Naive thymus-derived CD4-positive, alpha-beta T cell (primary cell): ENCODE data around the gene HIPK2. TPM values are rescaled to one million over a fixed set of nuclear protein-coding genes. Genes with fewer than 3 reads are reported as not detected.

Experiments
- ATAC-seq: fragments of 150-1000 bp; cut with Tn5 transposase; 2 replicates; pipeline ENCODE4 v1.10.0; 2021; ENCODE audit warnings: mild to moderate bottlenecking, moderate library complexity
- CTCF ChIA-PET: fragments of 350-600 bp; sonication (Branson Sonifier 250); formaldehyde crosslinking; loops from one replicate; lab custom pipeline; 2021; ENCODE audit warnings: antibody characterized with exemption; lab: Charles Lee
- POLR2A ChIA-PET: fragments of 350-600 bp; sonication (Branson Sonifier 250); formaldehyde crosslinking; loops from one replicate; lab custom pipeline; 2021; ENCODE audit warnings: antibody characterized with exemption, inconsistent platforms; lab: Charles Lee
- DNase-seq, 9 donors: peaks; one replicate each; pipeline versions ENCODE4 v3.0.0 to v3.0.0-alpha.2; 2020 to 2022; ENCODE audit warnings: mixed read lengths in 1 of 9
- H3K27ac ChIP-seq: one replicate; pipeline ENCODE4 v1.7.0; 2013; ENCODE audit warnings: mild to moderate bottlenecking, low read depth, low read length, moderate library complexity
- H3K27me3 ChIP-seq, 2 donors: one replicate each; pipeline ENCODE4 v1.7.0; 2013; ENCODE audit warnings: low read length in 2 of 2, mild to moderate bottlenecking in 2 of 2, moderate library complexity in 2 of 2; ENCODE audit not compliant: control insufficient read depth in 2 of 2, insufficient read depth in 2 of 2
- H3K36me3 ChIP-seq, 3 experiments: 1 replicate in 2 of 3; 2 replicates in 1 of 3; pipeline ENCODE4 v1.7.0; 2013; ENCODE audit warnings: low read length in 3 of 3, mild to moderate bottlenecking in 3 of 3, moderate library complexity in 1 of 3; ENCODE audit not compliant: insufficient read depth in 3 of 3, control insufficient read depth in 2 of 3
- H3K4me1 ChIP-seq, 2 donors: one replicate each; pipeline ENCODE4 v1.7.0; 2013; ENCODE audit warnings: low read length in 2 of 2, mild to moderate bottlenecking in 2 of 2, moderate library complexity in 1 of 2; ENCODE audit not compliant: control insufficient read depth in 2 of 2, insufficient read depth in 2 of 2
- H3K4me3 ChIP-seq: 2 replicates; pipeline ENCODE4 v1.7.0; 2013; ENCODE audit warnings: mild to moderate bottlenecking, low read length
- H3K9me3 ChIP-seq, 3 experiments: 1 replicate in 2 of 3; 2 replicates in 1 of 3; pipeline ENCODE4 v1.7.0; 2013; ENCODE audit warnings: low read length in 3 of 3; ENCODE audit not compliant: control insufficient read depth in 2 of 3
- H3K27ac Mint-ChIP-seq, 9 donors: one replicate each; pipeline ENCODE4 v1.8.0; 2020 to 2022; ENCODE audit warnings: mixed read lengths in 9 of 9, mild to moderate bottlenecking in 8 of 9, moderate library complexity in 5 of 9, inconsistent platforms in 2 of 9
- H3K27me3 Mint-ChIP-seq, 5 donors: one replicate each; pipeline ENCODE4 v1.8.0; 2021 to 2022; ENCODE audit warnings: mixed read lengths in 5 of 5, mild to moderate bottlenecking in 1 of 5
- H3K36me3 Mint-ChIP-seq, 5 donors: one replicate each; pipeline ENCODE4 v1.8.0; 2020 to 2022; ENCODE audit warnings: mixed read lengths in 5 of 5, mild to moderate bottlenecking in 3 of 5, inconsistent platforms in 1 of 5
- H3K4me1 Mint-ChIP-seq, 7 donors: one replicate each; pipeline ENCODE4 v1.8.0; 2020 to 2022; ENCODE audit warnings: mixed read lengths in 7 of 7, mild to moderate bottlenecking in 3 of 7, inconsistent platforms in 1 of 7
- H3K4me3 Mint-ChIP-seq, 10 donors: one replicate each; pipeline ENCODE4 v1.8.0; 2020 to 2022; ENCODE audit warnings: mild to moderate bottlenecking in 10 of 10, mixed read lengths in 10 of 10, moderate library complexity in 6 of 10, inconsistent platforms in 2 of 10
- H3K9me3 Mint-ChIP-seq, 11 donors: one replicate each; pipeline ENCODE4 v1.8.0; 2020 to 2022; ENCODE audit warnings: mixed read lengths in 11 of 11, mild to moderate bottlenecking in 4 of 11, inconsistent platforms in 1 of 11, moderate library complexity in 1 of 11
- intact Hi-C, 2 donors: fragments of 100-400 bp; cut with micrococcal nuclease; formaldehyde crosslinking; loops; one replicate each; pipeline ENCODE4 v1.15.1; 2023
- polyA plus RNA-seq, 2 donors: library from polyadenylated mRNA; unstranded; fragments of 300-500 nt; fragmentation: Illumina TruSeq; gene quantifications; one replicate each; pipeline ENCODE4 v1.2.3, GENCODE V29; 2021
- total RNA-seq, 6 experiments: library from RNA in 5 of 6; stranded (reverse) in 5 of 6; gene quantifications; 1 replicate in 5 of 6; 2 replicates in 1 of 6; pipeline ENCODE4 v1.2.3 and lab custom pipeline; 2021 to 2026

HIPK2 gene
- total and polyA plus RNA-seq, 7 experiments from 2014 or later, result 4.6 to 44.0 (median 36.1) TPM

DNA sequence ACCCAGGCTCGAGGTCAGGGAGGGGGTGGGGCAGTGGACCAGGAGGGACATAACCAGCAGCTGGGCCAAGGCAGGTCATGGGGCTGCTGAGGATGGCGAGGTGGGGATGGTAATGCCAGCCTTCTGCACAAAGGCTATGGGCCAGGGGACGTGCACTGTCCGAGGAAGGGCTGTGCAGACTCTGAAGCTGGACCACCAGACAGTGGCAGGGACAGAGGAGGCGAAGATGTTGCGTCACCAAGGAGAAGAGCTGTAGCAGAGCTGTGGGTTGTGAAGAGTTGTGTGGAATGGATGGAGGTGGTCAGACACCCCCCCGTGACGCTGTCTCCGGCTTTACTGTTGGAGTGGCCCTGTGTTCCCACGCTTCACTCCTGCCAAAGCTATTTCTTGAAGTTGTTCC lies 252.6 kb downstream of the HIPK2 start:
- peaks cover 2 to 14% (median 9%) of the 10 kb centered on the region in 7 donors for H3K4me1 Mint-ChIP-seq
- peak overlapping the region in 1 of 10 donors; percentile 41 for H3K4me3 Mint-ChIP-seq
- no peak overlapping the region for H3K4me3 ChIP-seq
- H3K9me3 ChIP-seq, result no peaks in the 10 kb centered on the region
- peaks cover 25 to 53% (median 43%) of the 10 kb centered on the region in 5 donors for H3K27me3 Mint-ChIP-seq
- peaks cover 0 to 10% (median 0%) of the 10 kb centered on the region in 5 donors for H3K36me3 Mint-ChIP-seq
- ATAC-seq (no peak), DNase-seq (no peak)
- intact Hi-C loops, result no loop called here
- H3K36me3 ChIP-seq, result no peaks in the 10 kb centered on the region
- no peaks in the 10 kb centered on the region for H3K4me1 ChIP-seq
- ChIA-PET POLR2A (no interaction called here), CTCF (interaction anchor here (1.3 kb wide), 1 partner anchor 25 kb away, joined by 3 read pairs; no protein-coding TSS in a partner anchor)
- H3K27me3 ChIP-seq, result peaks cover 0 to 5% of the 10 kb centered on the region in 2 donors
- peaks cover 0 to 15% (median 0%) of the 10 kb centered on the region in 11 donors for H3K9me3 Mint-ChIP-seq
- no peak overlapping the region for H3K27ac ChIP-seq
- H3K27ac Mint-ChIP-seq, result no peak overlapping the region

DNA sequence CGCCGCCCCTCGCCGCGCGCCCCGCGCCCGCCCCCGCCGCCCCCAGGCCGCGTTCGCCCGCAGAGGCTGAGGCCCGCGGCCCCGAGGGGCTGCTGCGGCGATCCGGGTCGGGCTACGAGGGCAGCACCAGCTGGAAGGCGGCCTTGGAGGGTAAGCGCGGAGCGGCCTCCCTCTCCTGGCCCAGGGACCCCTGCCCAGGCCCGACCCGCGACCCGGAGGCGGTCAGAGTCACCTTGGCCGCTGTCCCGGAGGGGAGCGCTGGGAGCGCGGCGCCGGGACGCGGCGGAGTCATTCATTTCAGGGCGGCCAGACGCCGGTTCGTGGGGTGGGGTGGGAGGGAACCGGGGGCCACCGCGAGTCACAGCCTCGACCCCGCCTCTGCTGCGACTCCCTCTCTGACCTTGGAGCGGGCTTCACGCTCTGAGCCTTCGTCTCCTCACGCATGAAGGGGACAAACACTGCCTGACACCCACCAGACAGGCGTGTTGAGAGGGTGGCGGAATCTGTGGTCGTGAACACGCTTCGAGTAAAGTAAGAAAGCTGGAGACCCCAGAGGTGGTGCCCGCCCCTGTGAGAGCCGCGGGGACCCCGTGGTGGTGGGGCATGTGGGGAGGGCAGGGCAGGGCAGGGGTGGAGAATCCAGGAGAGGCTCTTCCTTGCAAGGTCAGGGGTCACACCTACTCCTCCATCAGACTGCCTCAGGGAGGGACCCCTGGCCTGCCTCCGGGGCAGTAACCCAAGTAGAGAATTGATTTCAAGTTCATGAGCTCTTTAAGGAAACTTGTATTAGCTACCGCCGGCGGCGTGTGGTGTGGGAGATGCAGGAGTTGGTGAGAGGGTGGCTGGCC lies 253.6 kb downstream of the HIPK2 start:
- intact Hi-C loops, result no loop called here
- peaks cover 0 to 5% of the 10 kb centered on the region in 2 donors for H3K27me3 ChIP-seq
- Mint-ChIP-seq H3K27ac (no peak overlapping the region), H3K36me3 (peaks cover 0 to 10% (median 0%) of the 10 kb centered on the region in 5 donors), H3K4me3 (peak overlapping the region in 3 of 10 donors; percentile 9 to 59 (median 21)), H3K9me3 (peaks cover 0 to 15% (median 0%) of the 10 kb centered on the region in 11 donors), H3K27me3 (peaks cover 25 to 50% (median 43%) of the 10 kb centered on the region in 5 donors), H3K4me1 (peaks cover 2 to 14% (median 9%) of the 10 kb centered on the region in 7 donors)
- no peak overlapping the region for H3K4me3 ChIP-seq
- ChIA-PET POLR2A (no interaction called here), CTCF (no interaction called here)
- no peaks in the 10 kb centered on the region for H3K4me1 ChIP-seq
- no peak overlapping the region for H3K27ac ChIP-seq
- ATAC-seq, result no peak
- H3K9me3 ChIP-seq, result no peaks in the 10 kb centered on the region
- DNase-seq, result no peak
- H3K36me3 ChIP-seq, result no peaks in the 10 kb centered on the region

DNA sequence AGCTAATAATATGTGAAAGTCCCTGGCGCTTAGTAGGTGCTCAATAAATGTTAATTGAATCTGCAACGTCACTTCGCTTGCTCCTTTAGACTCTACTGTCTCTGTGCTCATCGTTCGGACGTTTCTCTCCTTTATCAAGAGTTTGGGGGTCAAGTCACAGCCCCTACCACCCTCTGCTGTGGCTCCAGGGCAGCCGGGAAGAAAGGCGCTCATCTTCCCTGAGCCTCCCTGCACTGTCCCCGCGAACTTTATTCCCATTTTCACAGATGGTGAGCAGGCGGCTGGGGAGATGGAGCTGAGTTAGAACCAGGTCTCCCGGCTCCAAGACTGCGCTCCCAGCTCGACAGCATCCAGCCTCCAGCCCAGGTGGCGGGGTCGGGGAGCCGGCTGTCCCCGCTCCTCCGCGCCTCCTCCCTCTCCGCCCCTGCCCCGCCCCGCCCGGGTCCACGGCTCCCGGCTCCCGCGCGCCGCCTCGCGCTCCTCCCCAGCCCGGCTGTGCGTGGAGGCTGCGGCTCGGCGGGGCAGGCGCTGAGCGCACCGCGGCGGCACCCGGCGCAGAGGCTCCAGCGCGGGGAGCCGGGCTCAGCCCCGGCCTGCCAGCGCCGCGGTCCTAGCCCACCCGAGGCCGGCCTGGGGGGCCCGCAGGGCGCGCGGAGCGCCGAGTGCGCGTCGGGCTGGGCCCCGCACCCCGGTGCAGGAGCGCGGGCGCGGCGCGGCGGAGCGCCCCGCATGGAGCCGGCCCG lies 254.4 kb downstream of the HIPK2 start, which contains the start of gene CLEC2L:
CLEC2L (plus strand) TSS at position 487 of the 743 bp plus-strand sequence; CDS start at position 730, 243 bp downstream.
- Histone ChIP-seq H3K36me3 (no peaks in the 10 kb centered on the region), H3K27me3 (peaks cover 0 to 5% of the 10 kb centered on the region in 2 donors), H3K9me3 (no peaks in the 10 kb centered on the region), H3K4me1 (no peaks in the 10 kb centered on the region), H3K27ac (no peak within 1 kb of the TSS), H3K4me3 (no peak within 1 kb of the TSS)
- Mint-ChIP-seq H3K27me3 (peaks cover 25 to 45% (median 41%) of the 10 kb centered on the region in 5 donors), H3K4me3 (peak within 1 kb of the TSS in 9 of 10 donors; percentile 43 to 77 (median 55)), H3K9me3 (peaks cover 0 to 15% (median 0%) of the 10 kb centered on the region in 11 donors), H3K27ac (no peak within 1 kb of the TSS), H3K36me3 (peaks cover 0 to 10% (median 0%) of the 10 kb centered on the region in 5 donors), H3K4me1 (peaks cover 2 to 14% (median 9%) of the 10 kb centered on the region in 7 donors)
- no peak for ATAC-seq
- POLR2A ChIA-PET, result no interaction called here
- DNase-seq, result no peak
- CTCF ChIA-PET, result no interaction called here
- intact Hi-C loops, result no loop called here

DNA sequence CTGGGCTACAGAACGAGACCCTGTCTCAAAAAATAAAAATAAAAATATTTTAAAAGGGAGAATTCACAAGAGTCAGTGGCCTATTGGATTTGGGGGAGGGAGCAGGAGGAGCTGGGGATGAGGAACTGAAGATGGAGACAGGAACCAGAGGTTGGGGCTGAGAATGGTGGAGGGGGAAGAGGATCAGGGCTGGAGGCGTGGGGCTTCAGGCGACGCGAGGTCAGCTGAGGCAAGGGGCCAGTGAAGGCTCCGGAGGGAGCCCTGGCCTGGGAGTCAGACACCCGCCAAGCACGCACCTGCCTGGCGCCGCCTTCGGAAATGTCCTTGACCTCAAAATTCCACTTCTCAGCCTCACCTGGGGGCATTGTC lies 255.0 kb downstream of the HIPK2 start:
- Mint-ChIP-seq H3K4me1 (peaks cover 2 to 14% (median 9%) of the 10 kb centered on the region in 7 donors), H3K36me3 (peaks cover 0 to 10% (median 0%) of the 10 kb centered on the region in 5 donors), H3K27me3 (peaks cover 25 to 46% (median 38%) of the 10 kb centered on the region in 5 donors), H3K27ac (no peak overlapping the region), H3K9me3 (peaks cover 0 to 16% (median 0%) of the 10 kb centered on the region in 11 donors), H3K4me3 (peak overlapping the region in 6 of 10 donors; percentile 25 to 77 (median 54))
- CTCF ChIA-PET, result no interaction called here
- intact Hi-C loops, result no loop called here
- DNase-seq (no peak), ATAC-seq (no peak)
- Histone ChIP-seq H3K27ac (no peak overlapping the region), H3K4me1 (no peaks in the 10 kb centered on the region), H3K36me3 (no peaks in the 10 kb centered on the region), H3K9me3 (no peaks in the 10 kb centered on the region), H3K27me3 (peaks cover 0 to 5% of the 10 kb centered on the region in 2 donors), H3K4me3 (no peak overlapping the region)
- POLR2A ChIA-PET, result no interaction called here

DNA sequence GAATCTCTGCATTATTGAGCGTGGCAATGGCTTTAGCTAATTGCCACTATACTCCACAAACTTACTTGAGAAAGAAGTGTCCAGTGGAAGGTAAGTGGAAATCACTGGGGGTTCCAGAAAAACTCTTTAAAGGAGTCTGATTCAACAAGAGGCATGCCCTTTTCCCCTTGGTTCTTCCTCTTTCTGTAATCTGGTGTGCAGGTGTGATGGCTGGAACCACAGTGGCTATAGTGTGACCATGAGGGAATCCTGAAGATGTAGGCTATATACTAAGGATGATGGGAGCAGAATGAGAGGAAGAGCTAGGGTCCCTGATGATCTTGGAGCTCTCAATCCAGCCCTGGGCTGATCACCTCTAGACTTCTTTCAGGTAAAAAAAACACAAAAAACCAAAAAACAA lies 256.4 kb downstream of the HIPK2 start:
- POLR2A ChIA-PET, result no interaction called here

DNA sequence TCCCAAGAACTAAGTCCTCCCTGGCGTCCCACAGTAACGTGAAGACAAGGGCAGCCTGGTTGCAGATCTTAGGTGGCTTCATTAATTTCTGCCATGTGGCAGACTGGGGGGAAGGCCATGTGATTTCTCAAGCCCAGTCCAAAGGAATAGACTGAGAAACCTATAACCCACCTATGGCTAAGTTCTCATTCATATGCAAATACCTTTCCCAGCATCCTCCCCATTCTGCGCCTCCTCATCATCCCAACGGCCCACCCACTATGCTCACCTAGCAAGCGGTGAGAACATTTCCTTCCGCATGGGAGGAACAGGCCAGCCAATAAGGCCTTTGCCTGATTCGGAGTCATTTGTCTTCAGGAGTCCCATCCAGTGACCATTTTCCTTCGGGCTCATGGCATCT lies 262.5 kb downstream of the HIPK2 start:
- Mint-ChIP-seq H3K36me3 (no peaks in the 10 kb centered on the region), H3K4me3 (no peak overlapping the region)

More for the DNA sequence above, 256.4 kb downstream of the HIPK2 start:
- no peak overlapping the region for H3K27ac ChIP-seq
- H3K36me3 ChIP-seq, result no peaks in the 10 kb centered on the region
- Mint-ChIP-seq H3K4me1 (peaks cover 0 to 12% (median 5%) of the 10 kb centered on the region in 7 donors), H3K9me3 (peaks cover 0 to 14% (median 0%) of the 10 kb centered on the region in 11 donors), H3K4me3 (peak overlapping the region in 2 of 10 donors; percentile 15 to 60), H3K27ac (no peak overlapping the region), H3K36me3 (peaks cover 0 to 10% (median 0%) of the 10 kb centered on the region in 5 donors), H3K27me3 (peaks cover 25 to 47% (median 38%) of the 10 kb centered on the region in 5 donors)
- DNase-seq (no peak), ATAC-seq (no peak)
- CTCF ChIA-PET, result no interaction called here
- H3K9me3 ChIP-seq, result no peaks in the 10 kb centered on the region
- intact Hi-C loops, result no loop called here
- no peak overlapping the region for H3K4me3 ChIP-seq
- H3K27me3 ChIP-seq, result peaks cover 0 to 5% of the 10 kb centered on the region in 2 donors
- H3K4me1 ChIP-seq, result no peaks in the 10 kb centered on the region

More for the DNA sequence above, 262.5 kb downstream of the HIPK2 start:
- ChIA-PET CTCF (no interaction called here), POLR2A (no interaction called here)
- no peaks in the 10 kb centered on the region for H3K36me3 ChIP-seq
- H3K4me1 Mint-ChIP-seq, result no peaks in the 10 kb centered on the region
- H3K9me3 Mint-ChIP-seq, result peaks cover 0 to 3% (median 0%) of the 10 kb centered on the region in 11 donors
- intact Hi-C loops, result no loop called here
- ATAC-seq (no peak), DNase-seq (no peak)
- no peaks in the 10 kb centered on the region for H3K9me3 ChIP-seq
- H3K4me1 ChIP-seq, result no peaks in the 10 kb centered on the region
- no peak overlapping the region for H3K27ac ChIP-seq
- peaks cover 0 to 6% (median 0%) of the 10 kb centered on the region in 5 donors for H3K27me3 Mint-ChIP-seq
- H3K27ac Mint-ChIP-seq, result no peak overlapping the region
- H3K4me3 ChIP-seq, result no peak overlapping the region
- H3K27me3 ChIP-seq, result no peaks in the 10 kb centered on the region
